Breast epithelium (tissue), 4 donors: ENCODE data around the gene SPPL3. TPM values are rescaled to one million over a fixed set of nuclear protein-coding genes. Genes with fewer than 3 reads are reported as not detected.

ENCODE experiments used
- DNase-seq, 2 donors: peaks; one replicate each; pipeline ENCODE4 v3.0.0-alpha.2; 2019; ENCODE audit warnings: low spot score in 2 of 2
- H3K27ac ChIP-seq, 2 donors: fragments of 200-600 bp; sonication (generic) in 1 of 2; one replicate each; pipeline ENCODE4 v1.5.1; 2016 to 2019; ENCODE audit warnings: mild to moderate bottlenecking in 1 of 2
- H3K27me3 ChIP-seq, 2 donors: fragments of 200-600 bp; sonication (generic) in 1 of 2; one replicate each; pipeline versions ENCODE4 v1.5.1 to v1.6.0; 2017 to 2019; ENCODE audit warnings: control low read depth in 1 of 2, mild to moderate bottlenecking in 1 of 2
- H3K36me3 ChIP-seq: fragments of 200-600 bp; one replicate; pipeline ENCODE4 v1.5.1; 2019
- H3K4me1 ChIP-seq, 2 donors: fragments of 200-600 bp; sonication (generic); one replicate each; pipeline ENCODE4 v1.5.1; 2016 to 2019; ENCODE audit warnings: control low read depth in 1 of 2
- H3K4me3 ChIP-seq, 3 donors: fragments of 200-600 bp; sonication (generic); 1 replicate in 2 of 3; 2 replicates in 1 of 3; pipeline ENCODE4 v1.5.1; 2016 to 2019; ENCODE audit warnings: mild to moderate bottlenecking in 3 of 3, moderate library complexity in 2 of 3
- H3K9me3 ChIP-seq, 2 donors: fragments of 200-600 bp; sonication (generic) in 1 of 2; one replicate each; pipeline ENCODE4 v1.5.1; 2016 to 2019; ENCODE audit warnings: control low read depth in 1 of 2
- CTCF ChIP-seq, 3 donors: fragments of 450-650 bp; IDR thresholded peaks; one replicate each; pipeline ENCODE4 v1.5.1; 2016 to 2017; ENCODE audit warnings: antibody characterized with exemption in 3 of 3, mild to moderate bottlenecking in 3 of 3, moderate library complexity in 3 of 3
- POLR2A ChIP-seq: fragments of 450-650 bp; IDR thresholded peaks from one replicate; pipeline ENCODE4 v1.6.1; 2016; ENCODE audit warnings: antibody characterized with exemption, mild to moderate bottlenecking, moderate library complexity
- POLR2AphosphoS5 ChIP-seq, 3 donors: sonication (generic); formaldehyde crosslinking; IDR thresholded peaks; one replicate each; pipeline ENCODE4 v1.6.1; 2017; ENCODE audit warnings: antibody characterized with exemption in 3 of 3
- intact Hi-C: fragments of 100-400 bp; cut with DNase I; formaldehyde crosslinking; loops from one replicate; pipeline ENCODE4 v1.15.1; 2023; ENCODE audit warnings: low total_unique reads
- total RNA-seq, 3 donors: library from RNA; depleted of rRNA; stranded (reverse); fragments of >200 nt; gene quantifications; one replicate each; pipeline ENCODE4 v1.1.0, GENCODE V29; 2016

SPPL3 gene
- total RNA-seq, 3 donors from 2014 or later, result 19.0 to 27.1 (median 22.0) TPM

GRCh38 chr12:120835304-120835612 lies 68.9 kb downstream of the SPPL3 start:
- no peak for DNase-seq
- no peaks in the 10 kb centered on the region for H3K9me3 ChIP-seq
- no peaks in the 10 kb centered on the region for H3K36me3 ChIP-seq
- peak overlapping the region; percentile 40 to 54 for H3K27ac ChIP-seq
- intact Hi-C loops, result no loop called here
- TF ChIP-seq CTCF (IDR thresholded peaks at IDR 0.05), result no peak
- no peak for TF ChIP-seq POLR2AphosphoS5 (IDR thresholded peaks at IDR 0.05)
- peaks cover 5 to 6% of the 10 kb centered on the region in 2 donors for H3K4me1 ChIP-seq
- no peak overlapping the region for H3K4me3 ChIP-seq
- no peaks in the 10 kb centered on the region for H3K27me3 ChIP-seq

- no peak overlapping the region for H3K4me3 ChIP-seq
- TF ChIP-seq CTCF (IDR thresholded peaks at IDR 0.05) (no peak), POLR2AphosphoS5 (IDR thresholded peaks at IDR 0.05) (no peak), POLR2A (no peak)
- intact Hi-C loops, result no loop called here
These were observed 69.5 kb downstream of the SPPL3 start for GRCh38 chr12:120834489-120835303.

GRCh38 chr12:120833849-120834248 lies 70.3 kb downstream of the SPPL3 start:
- no peaks in the 10 kb centered on the region for H3K36me3 ChIP-seq
- H3K27me3 ChIP-seq, result no peaks in the 10 kb centered on the region
- no peak overlapping the region for H3K4me3 ChIP-seq
- peak overlapping the region; percentile 45 for H3K27ac ChIP-seq
- H3K9me3 ChIP-seq, result no peaks in the 10 kb centered on the region
- intact Hi-C loops, result no loop called here
- H3K4me1 ChIP-seq, result peaks cover 5 to 6% of the 10 kb centered on the region in 2 donors
- no peak for DNase-seq
- TF ChIP-seq CTCF (IDR thresholded peaks at IDR 0.05), result no peak
- no peak for TF ChIP-seq POLR2AphosphoS5 (IDR thresholded peaks at IDR 0.05)
- no peak for TF ChIP-seq POLR2A

More at GRCh38 chr12:120834489-120835303, 69.5 kb downstream of the SPPL3 start:
- Histone ChIP-seq H3K36me3 (no peaks in the 10 kb centered on the region), H3K9me3 (no peaks in the 10 kb centered on the region), H3K27me3 (no peaks in the 10 kb centered on the region), H3K4me1 (peaks cover 5 to 6% of the 10 kb centered on the region in 2 donors), H3K27ac (peak overlapping the region; percentile 45 to 54)
- DNase-seq, result no peak

DNA sequence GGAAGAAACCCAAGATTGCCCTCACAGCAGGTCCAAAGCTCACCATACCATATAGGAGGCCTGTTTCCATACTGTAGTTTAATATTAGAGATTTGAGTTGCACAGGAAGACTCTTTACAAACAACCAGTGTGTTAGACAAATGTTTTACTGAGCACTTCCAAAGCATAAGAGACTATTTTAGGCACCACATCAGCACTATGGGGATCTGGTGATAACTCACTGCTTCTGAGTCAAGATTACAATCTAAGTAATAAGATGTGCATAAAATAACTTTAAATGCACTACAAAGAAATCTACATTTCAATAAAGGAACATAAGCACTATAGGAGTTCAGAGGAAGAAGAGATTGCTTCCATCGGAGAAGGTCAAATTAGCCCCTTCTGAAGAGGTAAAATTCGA lies 71.4 kb downstream of the SPPL3 start:
- no peak for DNase-seq
- Histone ChIP-seq H3K27ac (no peak overlapping the region), H3K4me3 (no peak overlapping the region), H3K27me3 (no peaks in the 10 kb centered on the region), H3K36me3 (no peaks in the 10 kb centered on the region), H3K9me3 (no peaks in the 10 kb centered on the region), H3K4me1 (peaks cover 5 to 6% of the 10 kb centered on the region in 2 donors)
- TF ChIP-seq CTCF (IDR thresholded peaks at IDR 0.05) (no peak), POLR2AphosphoS5 (IDR thresholded peaks at IDR 0.05) (no peak)
- intact Hi-C loops, result no loop called here

- H3K4me1 ChIP-seq, result peaks cover 5 to 6% of the 10 kb centered on the region in 2 donors
These were observed 72.4 kb downstream of the SPPL3 start for GRCh38 chr12:120831648-120832267.

More at GRCh38 chr12:120831648-120832267, 72.4 kb downstream of the SPPL3 start:
- no peak for DNase-seq
- no peaks in the 10 kb centered on the region for H3K27me3 ChIP-seq
- TF ChIP-seq CTCF (IDR thresholded peaks at IDR 0.05), result no peak
- no peak overlapping the region for H3K4me3 ChIP-seq
- H3K27ac ChIP-seq, result peak overlapping the region in 1 of 2 donors; percentile 37
- no peaks in the 10 kb centered on the region for H3K36me3 ChIP-seq
- H3K9me3 ChIP-seq, result no peaks in the 10 kb centered on the region
- intact Hi-C loops, result no loop called here
